GM06990 (cell line): ENCODE data around the gene ZFP62.

Source experiments
- DNase-seq: peaks from one replicate; pipeline ENCODE4 v3.0.0-alpha.2; 2011; ENCODE audit not compliant: insufficient read length; ENCODE audit errors: extremely low read depth
- H3K27me3 ChIP-seq: replicated peaks from 2 replicates; pipeline ENCODE4 v1.6.0; 2011; ENCODE audit warnings: low read length; ENCODE audit not compliant: control insufficient read depth, insufficient read depth
- H3K36me3 ChIP-seq: 2 replicates; pipeline ENCODE4 v1.5.1; 2011; ENCODE audit warnings: low read length; ENCODE audit not compliant: control insufficient read depth, insufficient read depth
- H3K4me3 ChIP-seq: replicated peaks from 2 replicates; pipeline ENCODE4 v1.5.1; 2011; ENCODE audit warnings: low read depth, mild to moderate bottlenecking, control low read depth, low read length
- CTCF ChIP-seq: IDR thresholded peaks from 2 replicates; pipeline ENCODE4 v1.5.1; 2011; ENCODE audit warnings: low read length, control low read depth, mild to moderate bottlenecking, inconsistent platforms; ENCODE audit not compliant: insufficient read depth, poor library complexity, severe bottlenecking

Gene ZFP62

GRCh38 chr5:180860273-180860886, 696 bp downstream of the ZFP62 start:
- peak; percentile 48 for TF ChIP-seq CTCF
- Histone ChIP-seq H3K27me3 (no peaks in the 10 kb centered on the region), H3K36me3 (peaks cover 4% of the 10 kb centered on the region), H3K4me3 (peak overlapping the region; percentile 98)
- peak; percentile 80 for DNase-seq

- Histone ChIP-seq H3K36me3 (peaks cover 6% of the 10 kb centered on the region), H3K27me3 (no peaks in the 10 kb centered on the region), H3K4me3 (no peak overlapping the region)
- no peak for TF ChIP-seq CTCF
- no peak for DNase-seq
Observed at GRCh38 chr5:180858586-180858985, 2.5 kb downstream of the ZFP62 start.

- no peak for TF ChIP-seq CTCF
- peaks cover 21% of the 10 kb centered on the region for H3K36me3 ChIP-seq
- DNase-seq = no peak
- no peaks in the 10 kb centered on the region for H3K27me3 ChIP-seq
- H3K4me3 ChIP-seq = no peak overlapping the region
Observed at GRCh38 chr5:180853848-180854176, 7.3 kb downstream of the ZFP62 start.

GRCh38 chr5:180853121-180853847, 7.8 kb downstream of the ZFP62 start:
- DNase-seq = no peak
- H3K36me3 ChIP-seq = peaks cover 21% of the 10 kb centered on the region
- TF ChIP-seq CTCF = no peak

GRCh38 chr5:180852495-180852894, 8.6 kb downstream of the ZFP62 start:
- no peak for DNase-seq
- no peaks in the 10 kb centered on the region for H3K27me3 ChIP-seq
- no peak for TF ChIP-seq CTCF
- peaks cover 21% of the 10 kb centered on the region for H3K36me3 ChIP-seq
- H3K4me3 ChIP-seq = no peak overlapping the region

More at GRCh38 chr5:180853121-180853847, 7.8 kb downstream of the ZFP62 start:
- Histone ChIP-seq H3K27me3 (no peaks in the 10 kb centered on the region), H3K4me3 (no peak overlapping the region)
